ENCODE data around the gene DYNLL2. TPM values are rescaled to one million over a fixed set of nuclear protein-coding genes. Genes with fewer than 3 reads are reported as not detected.

DYNLL2 gene
- polyA plus RNA-seq, 1 donor from 2014 or later, result 66.7 TPM

DNA sequence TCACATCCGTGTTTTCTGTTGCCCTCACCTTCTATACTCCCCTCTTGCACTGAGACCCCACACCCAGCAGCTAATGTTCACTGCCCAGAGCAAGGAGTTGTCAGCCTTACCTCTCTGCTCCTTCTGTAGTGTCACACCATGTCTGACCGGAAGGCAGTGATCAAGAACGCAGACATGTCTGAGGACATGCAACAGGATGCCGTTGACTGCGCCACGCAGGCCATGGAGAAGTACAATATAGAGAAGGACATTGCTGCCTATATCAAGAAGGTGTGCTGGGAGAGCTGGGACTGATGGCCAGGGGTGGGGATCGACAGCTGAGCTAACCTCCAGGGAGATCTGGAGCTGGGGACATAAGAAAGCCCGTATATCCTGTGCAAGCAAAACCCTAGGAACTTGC lies 3.7 kb downstream of the DYNLL2 start:
- TF ChIP-seq, protein P1, sequence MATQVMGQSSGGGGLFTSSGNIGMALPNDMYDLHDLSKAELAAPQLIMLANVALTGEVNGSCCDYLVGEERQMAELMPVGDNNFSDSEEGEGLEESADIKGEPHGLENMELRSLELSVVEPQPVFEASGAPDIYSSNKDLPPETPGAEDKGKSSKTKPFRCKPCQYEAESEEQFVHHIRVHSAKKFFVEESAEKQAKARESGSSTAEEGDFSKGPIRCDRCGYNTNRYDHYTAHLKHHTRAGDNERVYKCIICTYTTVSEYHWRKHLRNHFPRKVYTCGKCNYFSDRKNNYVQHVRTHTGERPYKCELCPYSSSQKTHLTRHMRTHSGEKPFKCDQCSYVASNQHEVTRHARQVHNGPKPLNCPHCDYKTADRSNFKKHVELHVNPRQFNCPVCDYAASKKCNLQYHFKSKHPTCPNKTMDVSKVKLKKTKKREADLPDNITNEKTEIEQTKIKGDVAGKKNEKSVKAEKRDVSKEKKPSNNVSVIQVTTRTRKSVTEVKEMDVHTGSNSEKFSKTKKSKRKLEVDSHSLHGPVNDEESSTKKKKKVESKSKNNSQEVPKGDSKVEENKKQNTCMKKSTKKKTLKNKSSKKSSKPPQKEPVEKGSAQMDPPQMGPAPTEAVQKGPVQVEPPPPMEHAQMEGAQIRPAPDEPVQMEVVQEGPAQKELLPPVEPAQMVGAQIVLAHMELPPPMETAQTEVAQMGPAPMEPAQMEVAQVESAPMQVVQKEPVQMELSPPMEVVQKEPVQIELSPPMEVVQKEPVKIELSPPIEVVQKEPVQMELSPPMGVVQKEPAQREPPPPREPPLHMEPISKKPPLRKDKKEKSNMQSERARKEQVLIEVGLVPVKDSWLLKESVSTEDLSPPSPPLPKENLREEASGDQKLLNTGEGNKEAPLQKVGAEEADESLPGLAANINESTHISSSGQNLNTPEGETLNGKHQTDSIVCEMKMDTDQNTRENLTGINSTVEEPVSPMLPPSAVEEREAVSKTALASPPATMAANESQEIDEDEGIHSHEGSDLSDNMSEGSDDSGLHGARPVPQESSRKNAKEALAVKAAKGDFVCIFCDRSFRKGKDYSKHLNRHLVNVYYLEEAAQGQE (IDR thresholded peaks at IDR 0.05; ENCODE audit: borderline replicate concordance), result no peak
- no peak for TF ChIP-seq POLR2AphosphoS5 (IDR thresholded peaks at IDR 0.05)
- no peak for TF ChIP-seq TAF1 (IDR thresholded peaks at IDR 0.05; ENCODE audit: low read depth)
- no peak for TF ChIP-seq RAD21 (conservative IDR thresholded peaks at IDR 0.05)
- TF ChIP-seq EZH2 (IDR thresholded peaks at IDR 0.05; ENCODE audit: borderline replicate concordance, insufficient read depth, low read length, poor library complexity, severe bottlenecking), result no peak
- TF ChIP-seq EP300 (conservative IDR thresholded peaks at IDR 0.05; ENCODE audit: poor library complexity, severe bottlenecking), result no peak
- no peak for TF ChIP-seq SMC3 (conservative IDR thresholded peaks at IDR 0.05; ENCODE audit: poor library complexity)
- no peak for TF ChIP-seq CTCF (IDR thresholded peaks at IDR 0.05; ENCODE audit: poor library complexity, severe bottlenecking)
- TF ChIP-seq MXI1 (conservative IDR thresholded peaks at IDR 0.05; ENCODE audit: poor library complexity, severe bottlenecking), result no peak
- Histone ChIP-seq H3K4me3 (ENCODE audit: low read length) (peak overlapping the region; percentile 97), H3K9me2 (ENCODE audit: insufficient read depth, low read length) (no peaks in the 10 kb centered on the region), H3K79me2 (replicated peaks; ENCODE audit: insufficient read depth, low read length) (peaks cover 71% of the 10 kb centered on the region), H3K36me3 (ENCODE audit: insufficient read depth, low read length) (peaks cover 8% of the 10 kb centered on the region), H3K27me3 (ENCODE audit: insufficient read depth, low read depth, low read length) (no peaks in the 10 kb centered on the region), H3K27ac (ENCODE audit: low read length) (no peak overlapping the region), H2AFZ (ENCODE audit: low read depth, low read length) (no peak overlapping the region), H3K9me3 (ENCODE audit: low read length) (no peaks in the 10 kb centered on the region), H4K20me1 (ENCODE audit: insufficient read depth) (peaks cover 83% of the 10 kb centered on the region), H3K9ac (ENCODE audit: low read length) (no peak overlapping the region), H3K4me2 (ENCODE audit: low read length) (peak overlapping the region; percentile 99), H3F3A (ENCODE audit: insufficient read depth, low read length, poor library complexity, severe bottlenecking) (no peaks in the 10 kb centered on the region)

DNA sequence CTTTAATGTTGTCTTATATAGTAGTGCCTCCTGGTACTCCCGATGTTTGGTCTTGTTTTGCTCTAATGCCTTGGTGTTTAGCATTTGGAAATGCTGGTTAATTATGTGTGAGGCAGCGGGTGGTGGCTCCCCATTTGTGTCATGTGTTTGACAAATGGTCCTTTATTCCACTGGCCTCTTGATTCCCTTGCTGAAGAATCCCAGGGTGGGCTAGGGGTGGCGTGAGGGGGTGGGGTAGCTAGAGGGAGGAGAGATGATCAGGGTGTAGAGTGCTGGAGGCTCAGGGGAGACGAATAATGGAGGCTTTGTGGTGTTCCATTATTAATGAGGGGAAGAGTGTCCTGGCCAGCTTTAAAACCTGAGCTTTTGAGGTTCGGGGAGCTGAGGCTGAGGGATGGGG lies 5.4 kb downstream of the DYNLL2 start:
- TF ChIP-seq RAD21 (conservative IDR thresholded peaks at IDR 0.05), result no peak
- TF ChIP-seq, protein P1 (IDR thresholded peaks at IDR 0.05; ENCODE audit: borderline replicate concordance), result no peak
- TF ChIP-seq POLR2AphosphoS5 (IDR thresholded peaks at IDR 0.05), result no peak
- no peak for TF ChIP-seq MXI1 (conservative IDR thresholded peaks at IDR 0.05; ENCODE audit: poor library complexity, severe bottlenecking)
- H3K4me3 ChIP-seq (ENCODE audit: low read length), result peak overlapping the region; percentile 97
- no peaks in the 10 kb centered on the region for H3F3A ChIP-seq (ENCODE audit: insufficient read depth, low read length, poor library complexity, severe bottlenecking)
- H2AFZ ChIP-seq (ENCODE audit: low read depth, low read length), result no peak overlapping the region
- peaks cover 68% of the 10 kb centered on the region for H3K79me2 ChIP-seq (replicated peaks; ENCODE audit: insufficient read depth, low read length)
- peaks cover 15% of the 10 kb centered on the region for H3K36me3 ChIP-seq (ENCODE audit: insufficient read depth, low read length)
- no peaks in the 10 kb centered on the region for H3K9me2 ChIP-seq (ENCODE audit: insufficient read depth, low read length)
- no peak overlapping the region for H3K9ac ChIP-seq (ENCODE audit: low read length)
- H3K27me3 ChIP-seq (ENCODE audit: insufficient read depth, low read depth, low read length), result no peaks in the 10 kb centered on the region
- no peak overlapping the region for H3K27ac ChIP-seq (ENCODE audit: low read length)
- H4K20me1 ChIP-seq (ENCODE audit: insufficient read depth), result peaks cover 84% of the 10 kb centered on the region
- peak overlapping the region; percentile 19 for H3K4me2 ChIP-seq (ENCODE audit: low read length)
- no peaks in the 10 kb centered on the region for H3K9me3 ChIP-seq (ENCODE audit: low read length)

Measured in neural cell (in vitro differentiated cells).